ENCODE results near the gene ATP8B1. TPM values are rescaled to one million over a fixed set of nuclear protein-coding genes. Genes with fewer than 3 reads are reported as not detected.

The ATP8B1 gene
- total RNA-seq, 1 experiment from 2014 or later, result 15.9 TPM

DNA sequence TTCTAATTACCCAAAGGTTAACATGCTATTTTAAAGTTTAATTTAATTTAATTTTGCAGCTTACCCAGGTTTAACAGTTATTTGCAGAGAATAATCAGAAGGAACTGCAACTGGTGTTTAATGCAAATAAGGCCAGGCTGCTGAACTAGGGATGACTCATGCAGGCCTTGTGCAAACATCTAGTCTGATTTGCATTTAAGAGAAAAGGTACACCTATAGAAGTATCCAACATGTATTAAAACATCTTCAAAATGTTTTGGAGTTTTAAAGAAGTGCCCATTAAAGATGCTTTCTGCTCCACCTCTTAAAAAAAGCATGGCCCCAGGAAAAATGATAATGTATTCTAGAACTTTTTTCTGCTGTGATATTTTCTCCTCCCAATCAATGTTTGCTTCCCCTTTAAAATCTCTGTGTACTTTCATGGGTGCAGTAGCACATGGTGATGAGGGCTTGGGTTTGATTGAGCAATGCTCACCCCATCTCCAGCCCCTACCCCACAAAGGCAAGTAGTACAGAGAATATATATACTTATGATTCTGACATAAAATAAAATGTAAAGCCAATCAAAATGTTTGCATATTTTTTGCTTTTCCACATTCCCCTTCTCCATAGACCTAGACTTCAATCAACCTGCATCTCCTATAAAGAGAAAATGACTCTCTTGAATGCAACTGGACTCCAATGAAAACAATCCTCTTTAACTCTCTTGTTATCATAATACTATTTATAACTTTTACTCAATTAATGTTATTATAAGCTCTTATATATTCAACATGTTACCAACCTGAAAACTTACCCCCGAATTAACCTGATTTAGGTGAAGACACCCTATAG lies 54.1 kb downstream of the ATP8B1 start (continued):
- TF ChIP-seq POLR2A (IDR thresholded peaks at IDR 0.05; ENCODE audit: borderline replicate concordance, extremely low read depth, insufficient read depth, insufficient read length) (no peak), SP1 (IDR thresholded peaks at IDR 0.05; ENCODE audit: low read depth) (peak; percentile 22; the same call in 1 of the 2 replicates), ZNF274 (IDR thresholded peaks at IDR 0.05; ENCODE audit: low read depth, low read length) (no peak), SIN3A (IDR thresholded peaks at IDR 0.05; ENCODE audit: low read depth) (no peak)

DNA sequence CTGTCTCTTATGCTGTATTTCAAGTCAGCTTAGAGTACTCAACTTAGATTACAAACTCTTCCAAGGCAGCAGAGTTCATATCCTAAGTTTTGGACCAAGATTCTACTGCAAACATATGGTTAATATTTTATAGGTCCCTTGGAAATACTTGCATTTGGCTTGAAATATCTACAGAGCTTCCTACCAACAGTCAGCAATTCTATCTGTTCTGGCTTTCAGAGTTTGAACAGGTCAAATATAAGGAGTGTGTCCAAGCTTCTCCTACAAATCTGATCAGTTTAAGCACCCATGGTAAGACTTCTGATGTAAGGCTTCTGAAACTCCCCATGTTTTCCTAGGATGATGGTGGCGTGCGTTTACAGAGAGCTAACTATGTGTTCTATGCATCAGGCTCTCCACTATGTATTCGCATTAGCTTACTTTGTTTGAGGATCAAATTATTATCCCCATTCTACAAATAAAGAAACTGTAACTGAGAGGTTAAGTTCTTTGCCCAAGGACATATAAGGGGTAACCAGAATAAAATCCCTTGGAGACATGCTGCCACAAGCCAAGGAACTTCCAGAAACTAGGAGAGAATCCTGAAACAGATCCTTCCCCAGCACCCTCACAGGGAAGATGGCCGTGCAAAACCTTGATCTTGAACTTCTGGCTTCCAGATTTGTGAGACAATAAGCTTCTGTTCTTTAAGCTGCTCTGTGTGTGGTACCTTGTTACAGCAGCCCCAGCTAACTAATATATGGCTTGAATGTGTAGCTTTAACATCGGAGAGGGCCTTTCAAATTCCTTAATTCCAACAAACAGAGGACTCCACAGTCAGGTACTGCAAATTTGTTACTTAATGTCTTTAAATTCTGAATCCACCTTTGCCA lies 55.1 kb downstream of the ATP8B1 start:
- H3K36me3 ChIP-seq (ENCODE audit: control insufficient read depth in 1 of 2, insufficient read depth in 2 of 2, low read length in 2 of 2), result no peaks in the 10 kb centered on the region
- no peaks in the 10 kb centered on the region for H3K9me3 ChIP-seq (ENCODE audit: control insufficient read depth in 1 of 2, insufficient read depth in 1 of 2, low read depth in 1 of 2, low read length in 2 of 2)
- intact Hi-C loops (cut with micrococcal nuclease), result no loop called here
- H3K4me2 ChIP-seq (ENCODE audit: low read length), result peak overlapping the region; percentile 44; the same call in 1 of the 2 replicates
- no peak overlapping the region for H3K4me3 ChIP-seq (replicated peaks in 1 of 2; ENCODE audit: low read depth in 1 of 2, low read length in 2 of 2)
- CTCF ChIA-PET, result no interaction called here
- H4K20me1 ChIP-seq (ENCODE audit: insufficient read depth), result peaks cover 4% of the 10 kb centered on the region; the same call in 1 of the 2 replicates
- ATAC-seq, result peak; percentile 52; the same call in 1 of the 2 replicates
- H3K79me2 ChIP-seq (ENCODE audit: insufficient read depth, low read length), result no peaks in the 10 kb centered on the region
- no TSS peak for BruUV-seq (replicated peaks)
- no peak overlapping the region for H3K9ac ChIP-seq (ENCODE audit: low read length)
- H2AFZ ChIP-seq (ENCODE audit: low read depth, low read length, poor library complexity, severe bottlenecking), result no peak overlapping the region
- H3K4me1 ChIP-seq (ENCODE audit: control insufficient read depth in 1 of 2, insufficient read depth in 2 of 2, low read length in 2 of 2), result peaks cover 20 to 26% of the 10 kb centered on the region in 2 experiments
- no peaks in the 10 kb centered on the region for H3K27me3 ChIP-seq (ENCODE audit: insufficient read depth, low read length)
- no peaks in the 10 kb centered on the region for H3K9me2 ChIP-seq (ENCODE audit: insufficient read depth)
- no peak for DNase-seq (ENCODE audit: low read depth, low spot score)
- TF ChIP-seq YY1 (IDR thresholded peaks at IDR 0.05; ENCODE audit: extremely low read depth, insufficient replicate concordance, low read depth, low read length) (no peak), POLR2AphosphoS5 (IDR thresholded peaks at IDR 0.05; ENCODE audit: low read depth, low read length) (no peak), SP1 (IDR thresholded peaks at IDR 0.05; ENCODE audit: low read depth) (peak; percentile 5; the same call in 1 of the 2 replicates), JUND (IDR thresholded peaks at IDR 0.05) (no peak)
- RAD21 ChIA-PET (ENCODE audit: low non-redundant PET in 1 of 2, low total read pairs in 2 of 2, uncharacterized antibody in 2 of 2, unreplicated experiment in 2 of 2), result interaction anchor here in 1 of 2 experiments (0.6 kb wide), 1 partner anchor 22 kb away, joined by 3 read pairs; no protein-coding TSS in a partner anchor
- POLR2A ChIA-PET, result no interaction called here
- no peak overlapping the region for H3K27ac ChIP-seq (ENCODE audit: low read depth, low read length)

Data from HCT116 (cell line).